ENCODE data around the gene EXO1.

- no peak for TF ChIP-seq CTCF (IDR thresholded peaks at IDR 0.05; ENCODE audit: poor library complexity)
- TF ChIP-seq EZH2 (IDR thresholded peaks at IDR 0.05; ENCODE audit: borderline replicate concordance): no peak
These were observed 20.7 kb upstream of the EXO1 start for GRCh38 chr1:241827264-241827663.
